GM12873 (cell line): ENCODE results near the gene LHX3.

ENCODE experiments used
- TF ChIP-seq, protein P1 (sequence below): IDR thresholded peaks from 2 replicates; pipeline ENCODE4 v1.5.1; 2012; ENCODE audit warnings: low read depth, mild to moderate bottlenecking, moderate library complexity, low read length, control low read depth; ENCODE audit not compliant: insufficient read depth; ENCODE audit errors: missing control alignments

Gene LHX3

DNA sequence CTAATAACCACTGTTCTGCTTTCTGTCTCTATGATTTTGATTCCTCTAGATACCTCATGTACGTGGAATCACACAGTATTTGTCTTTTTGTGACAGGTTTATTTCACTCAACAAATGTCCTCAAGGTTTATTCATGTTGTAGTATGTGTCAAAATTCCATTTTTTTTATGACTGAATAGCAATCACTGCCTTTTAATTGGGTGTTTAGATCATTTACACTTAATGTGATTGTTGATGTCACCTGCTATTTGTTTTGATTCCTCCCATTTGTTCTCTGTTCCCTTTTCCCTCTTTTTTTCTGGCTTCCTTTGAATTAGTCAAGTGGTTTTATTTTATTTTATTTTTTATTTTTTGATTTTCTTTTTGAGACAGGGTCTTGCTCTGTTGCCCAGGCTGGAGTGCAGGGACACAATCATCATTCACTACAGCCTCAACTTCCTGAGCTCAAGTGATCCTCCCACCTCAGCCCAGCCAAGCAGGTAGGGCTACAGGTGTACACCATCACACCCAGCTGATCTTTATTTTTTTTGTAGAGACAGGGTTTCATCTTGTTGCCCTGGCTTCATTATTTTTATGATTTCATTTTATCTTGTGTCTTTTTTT is 41.6 kb downstream of the LHX3 start:
- TF ChIP-seq, protein P1, sequence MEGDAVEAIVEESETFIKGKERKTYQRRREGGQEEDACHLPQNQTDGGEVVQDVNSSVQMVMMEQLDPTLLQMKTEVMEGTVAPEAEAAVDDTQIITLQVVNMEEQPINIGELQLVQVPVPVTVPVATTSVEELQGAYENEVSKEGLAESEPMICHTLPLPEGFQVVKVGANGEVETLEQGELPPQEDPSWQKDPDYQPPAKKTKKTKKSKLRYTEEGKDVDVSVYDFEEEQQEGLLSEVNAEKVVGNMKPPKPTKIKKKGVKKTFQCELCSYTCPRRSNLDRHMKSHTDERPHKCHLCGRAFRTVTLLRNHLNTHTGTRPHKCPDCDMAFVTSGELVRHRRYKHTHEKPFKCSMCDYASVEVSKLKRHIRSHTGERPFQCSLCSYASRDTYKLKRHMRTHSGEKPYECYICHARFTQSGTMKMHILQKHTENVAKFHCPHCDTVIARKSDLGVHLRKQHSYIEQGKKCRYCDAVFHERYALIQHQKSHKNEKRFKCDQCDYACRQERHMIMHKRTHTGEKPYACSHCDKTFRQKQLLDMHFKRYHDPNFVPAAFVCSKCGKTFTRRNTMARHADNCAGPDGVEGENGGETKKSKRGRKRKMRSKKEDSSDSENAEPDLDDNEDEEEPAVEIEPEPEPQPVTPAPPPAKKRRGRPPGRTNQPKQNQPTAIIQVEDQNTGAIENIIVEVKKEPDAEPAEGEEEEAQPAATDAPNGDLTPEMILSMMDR, result no peak

DNA sequence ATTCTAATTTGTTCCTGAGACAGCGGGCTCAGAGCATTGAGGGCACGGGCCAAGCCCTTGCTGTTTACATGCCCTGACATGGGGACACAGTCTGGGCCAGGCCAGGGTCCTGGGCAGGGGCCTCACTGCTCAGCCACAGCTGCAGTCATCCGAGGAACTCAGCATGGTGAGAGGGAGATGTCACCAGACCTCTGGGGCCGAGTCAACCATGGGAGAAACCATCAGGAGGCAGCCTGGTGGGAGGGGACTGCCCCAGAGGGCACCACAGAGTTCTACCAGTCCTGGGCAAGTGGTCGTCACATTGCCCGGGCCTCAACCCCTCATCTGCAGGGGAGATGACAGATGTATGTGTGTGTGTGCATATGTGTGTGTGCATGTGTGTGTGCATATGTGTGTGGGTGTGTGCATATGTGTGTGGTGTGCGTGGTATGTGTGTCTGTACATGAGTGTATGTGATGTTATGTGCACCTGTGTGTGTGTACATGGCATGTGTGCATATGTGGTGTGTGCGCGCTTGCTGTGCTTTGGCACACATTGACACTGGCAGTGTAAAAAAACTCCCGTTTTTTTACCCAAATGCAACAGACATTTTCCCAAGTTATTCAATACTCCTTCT is 43.8 kb downstream of the LHX3 start:
- TF ChIP-seq, protein P1, result no peak

DNA sequence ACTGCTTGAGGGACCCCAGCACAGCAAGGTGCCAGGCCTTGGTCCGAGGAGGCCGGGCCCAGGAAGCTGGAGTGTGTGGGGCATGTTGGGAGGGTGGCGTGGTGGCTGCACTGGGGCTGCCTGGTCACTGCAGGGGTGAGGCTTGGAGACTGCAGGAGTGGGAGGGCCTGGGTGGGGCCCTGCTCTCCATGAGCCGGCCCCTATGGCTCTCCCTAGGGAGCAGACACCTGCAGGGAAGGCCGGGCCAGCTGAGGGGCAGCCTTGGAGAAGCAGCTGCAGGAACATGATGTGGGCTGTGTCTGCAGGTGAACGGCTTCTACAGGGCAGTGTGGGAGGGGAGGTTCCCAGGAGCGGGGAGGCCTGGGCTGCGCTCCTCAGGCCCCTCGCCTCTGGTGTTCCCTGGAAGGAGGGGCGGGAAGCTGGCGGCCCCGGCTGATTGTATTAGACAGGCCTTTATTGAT is 44.5 kb downstream of the LHX3 start:
- TF ChIP-seq, protein P1, result no peak

DNA sequence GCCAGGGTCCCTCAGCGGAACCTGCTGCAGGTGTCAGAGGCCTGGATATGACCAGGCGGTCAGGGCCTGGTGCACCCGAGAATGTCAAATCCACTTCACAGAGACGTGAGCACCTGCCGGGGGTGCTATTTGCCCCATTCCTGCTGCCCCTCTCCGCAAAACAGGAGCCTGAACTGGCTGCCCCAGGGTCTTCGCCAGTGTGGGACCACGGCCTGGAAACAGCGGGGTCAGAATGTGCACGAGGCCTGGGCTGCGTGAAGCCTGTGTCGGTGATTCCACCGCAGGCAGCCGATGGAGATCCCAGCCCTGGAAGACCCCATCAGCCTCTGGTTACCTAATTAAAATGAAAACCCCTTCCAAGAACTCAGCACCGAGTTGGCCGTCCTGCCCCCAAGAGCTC is 45.1 kb downstream of the LHX3 start:
- TF ChIP-seq, protein P1, result no peak

DNA sequence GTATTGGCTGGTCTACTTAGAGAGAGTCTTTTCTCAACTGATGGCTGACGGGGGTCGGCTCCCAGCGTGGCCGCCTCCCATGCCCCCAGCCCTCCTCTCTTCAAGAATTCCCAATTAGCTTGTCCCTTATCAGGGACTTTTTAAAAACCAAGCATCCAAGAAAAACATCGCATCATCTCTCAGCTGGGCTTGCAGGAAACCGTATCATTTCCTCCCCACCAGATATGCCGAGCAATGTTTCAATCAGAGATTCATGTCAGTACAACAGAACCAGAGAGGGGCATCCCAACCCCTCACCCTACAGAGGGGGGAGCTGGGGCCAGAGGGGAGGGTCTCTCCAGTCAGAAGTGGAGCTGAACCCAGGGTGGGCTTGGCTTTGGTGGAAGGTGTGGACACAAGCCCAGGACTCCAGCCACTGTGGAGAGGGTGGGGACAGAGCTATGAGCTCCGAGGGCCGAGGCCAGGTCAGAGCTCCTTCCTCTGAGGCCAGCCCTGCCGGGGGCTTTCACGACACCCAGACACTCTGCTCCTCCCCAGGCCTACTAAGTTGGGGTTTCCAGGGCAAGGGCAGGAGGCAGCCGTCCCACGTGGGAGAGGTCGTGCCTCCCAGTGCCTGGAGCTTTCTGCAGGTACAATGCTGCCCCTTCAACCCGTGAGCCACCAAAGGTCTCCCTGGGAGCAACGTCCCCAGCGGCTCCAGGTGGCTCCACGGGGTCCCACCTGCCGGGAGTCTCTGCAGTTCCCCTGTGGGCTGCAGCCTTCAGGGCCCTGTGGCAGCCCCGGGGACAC is 47.3 kb downstream of the LHX3 start:
- TF ChIP-seq, protein P1, result no peak

DNA sequence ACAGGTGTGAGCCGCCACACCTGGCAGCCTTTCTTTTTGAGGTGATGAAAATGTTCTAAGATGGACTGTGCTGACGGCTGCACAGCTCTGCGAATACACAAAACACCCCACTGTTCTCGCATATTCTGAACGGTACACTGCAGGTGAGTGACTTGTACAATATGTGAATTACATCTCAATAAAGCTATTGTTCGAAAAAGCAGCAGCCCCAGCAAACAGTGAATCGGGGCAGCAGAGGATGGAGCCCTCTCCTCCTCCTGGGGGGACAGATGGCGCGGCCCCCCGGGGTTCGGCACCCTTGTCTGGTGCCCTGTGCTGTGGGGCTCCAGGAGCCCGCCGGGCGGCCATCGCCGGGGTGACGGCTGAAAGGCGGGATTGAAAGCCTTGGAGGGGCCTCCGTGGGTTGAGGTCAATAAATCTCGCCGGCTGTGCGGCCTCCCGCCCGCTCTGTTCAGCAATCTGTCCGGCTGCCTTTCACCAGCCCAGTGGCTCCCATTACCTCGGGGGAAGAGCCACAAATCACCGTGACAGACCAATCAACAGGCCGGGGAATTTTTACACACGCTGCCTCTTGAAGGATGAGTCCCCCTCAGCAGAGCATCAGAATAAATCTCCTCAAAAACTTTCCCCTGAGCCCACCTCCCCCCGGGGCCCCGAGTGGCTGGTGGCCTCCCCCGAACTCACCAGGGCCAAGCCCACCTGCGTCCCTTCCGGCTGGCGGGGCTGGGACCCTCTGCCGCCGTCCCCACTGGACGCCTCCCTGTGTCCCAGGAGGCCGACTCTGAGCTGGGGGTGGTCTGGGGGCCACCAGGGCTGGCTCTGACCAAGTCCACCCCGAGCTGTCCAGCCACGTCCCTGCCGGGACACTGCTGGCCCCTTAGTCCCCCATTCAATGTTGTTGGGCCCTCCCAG is 48.5 kb downstream of the LHX3 start:
- TF ChIP-seq, protein P1, result no peak
